HCT116 (cell line): ENCODE measurements around the gene UPP1. TPM values are rescaled to one million over a fixed set of nuclear protein-coding genes. Genes with fewer than 3 reads are reported as not detected.

Experiments
- ATAC-seq: fragments of 200-7000 bp; cut with Tn5 transposase; 2 replicates; pipeline ENCODE4 v1.9.1; 2020; ENCODE audit warnings: mild to moderate bottlenecking, moderate library complexity
- BruUV-seq: library from RNA; stranded (reverse); fragments of 400-500 nt; replicated peaks from 2 replicates; lab custom pipeline; 2021; lab: Mats Ljungman, UMichigan
- CTCF ChIA-PET: fragments of 300-600 bp; sonication (Branson Sonifier 250); formaldehyde crosslinking; loops from one replicate; lab custom pipeline; 2021; ENCODE audit warnings: antibody characterized with exemption; lab: Charles Lee
- POLR2A ChIA-PET: fragments of 300-600, 350-600 bp; sonication (Branson Sonifier 250); formaldehyde crosslinking; loops from one replicate; lab custom pipeline; 2021; ENCODE audit warnings: antibody characterized with exemption; lab: Charles Lee
- RAD21 ChIA-PET, 2 experiments: fragments of 300-600 bp; sonication (Branson Sonifier 250); formaldehyde crosslinking; loops; one replicate each; lab custom pipeline; 2023; ENCODE audit warnings: low total read pairs in 2 of 2; ENCODE audit not compliant: uncharacterized antibody in 2 of 2, unreplicated experiment in 2 of 2, low non-redundant PET in 1 of 2; lab: Charles Lee
- DNase-seq: peaks from one replicate; pipeline ENCODE4 v3.0.0-alpha.2; 2010; ENCODE audit warnings: low read depth, low spot score
- H2AFZ ChIP-seq: fragments of 200-600 bp; shearing (Covaris generic), sonication (generic); 2 replicates; pipeline ENCODE4 v1.6.1; 2017; ENCODE audit warnings: low read depth, mixed run types, mixed read lengths, antibody characterized with exemption, low read length; ENCODE audit not compliant: poor library complexity, severe bottlenecking
- H3K27ac ChIP-seq: 2 replicates; pipeline ENCODE4 v1.5.1; 2012; ENCODE audit warnings: low read depth, low read length
- H3K27me3 ChIP-seq: fragments of 200-600 bp; sonication (generic); 2 replicates; pipeline ENCODE4 v1.6.1; 2016; ENCODE audit warnings: mixed run types, low read length, mixed read lengths; ENCODE audit not compliant: insufficient read depth
- H3K36me3 ChIP-seq, 2 experiments: fragments of 200-500 bp in 1 of 2; fragments of 200-600 bp in 1 of 2; sonication (Bioruptor generic) in 1 of 2; sonication (generic) in 1 of 2; 2 replicates each; pipeline versions ENCODE4 v1.5.1 to v1.6.1; 2014 to 2016; ENCODE audit warnings: low read length in 2 of 2, inconsistent platforms in 1 of 2, mixed read lengths in 1 of 2, mixed run types in 1 of 2; ENCODE audit not compliant: insufficient read depth in 2 of 2, control insufficient read depth in 1 of 2
- H3K4me1 ChIP-seq, 2 experiments: fragments of 200-600 bp in 1 of 2; sonication (generic) in 1 of 2; 2 replicates each; pipeline versions ENCODE4 v1.5.1 to v1.6.1; 2012 to 2017; ENCODE audit warnings: low read length in 2 of 2, inconsistent platforms in 1 of 2, mild to moderate bottlenecking in 1 of 2, mixed read lengths in 1 of 2, mixed run types in 1 of 2, moderate library complexity in 1 of 2; ENCODE audit not compliant: insufficient read depth in 2 of 2, control insufficient read depth in 1 of 2
- H3K4me2 ChIP-seq: fragments of 200-600 bp; sonication (generic); 2 replicates; pipeline ENCODE4 v1.6.1; 2017; ENCODE audit warnings: mixed run types, low read length, mixed read lengths
- H3K4me3 ChIP-seq, 2 experiments: fragments of 200-600 bp in 1 of 2; sonication (generic) in 1 of 2; replicated peaks in 1 of 2; 2 replicates each; pipeline ENCODE4 v1.5.1; 2011 to 2016; ENCODE audit warnings: low read length in 2 of 2, control low read depth in 1 of 2, low read depth in 1 of 2, mild to moderate bottlenecking in 1 of 2, mixed read lengths in 1 of 2, mixed run types in 1 of 2
- H3K79me2 ChIP-seq: fragments of 200-600 bp; sonication (generic); 2 replicates; pipeline ENCODE4 v1.6.1; 2017; ENCODE audit warnings: mild to moderate bottlenecking, mixed run types, low read length, moderate library complexity, mixed read lengths; ENCODE audit not compliant: insufficient read depth
- H3K9ac ChIP-seq: fragments of 200-600 bp; sonication (generic); 2 replicates; pipeline ENCODE4 v1.6.1; 2016; ENCODE audit warnings: low read length, mixed read lengths
- H3K9me2 ChIP-seq: fragments of 200-600 bp; sonication (generic), shearing (Covaris generic); 2 replicates; pipeline ENCODE4 v1.6.1; 2017; ENCODE audit warnings: mixed run types, mild to moderate bottlenecking, moderate library complexity; ENCODE audit not compliant: insufficient read depth
- H3K9me3 ChIP-seq, 2 experiments: fragments of 200-500 bp in 1 of 2; fragments of 200-600 bp in 1 of 2; sonication (Bioruptor generic) in 1 of 2; sonication (generic) in 1 of 2; 2 replicates each; pipeline ENCODE4 v1.6.1; 2014 to 2017; ENCODE audit warnings: low read length in 2 of 2, mixed read lengths in 2 of 2, inconsistent platforms in 1 of 2, low read depth in 1 of 2, mild to moderate bottlenecking in 1 of 2, mixed run types in 1 of 2, moderate library complexity in 1 of 2; ENCODE audit not compliant: control insufficient read depth in 1 of 2, insufficient read depth in 1 of 2
- H4K20me1 ChIP-seq: fragments of 200-600 bp; sonication (generic), shearing (Covaris generic); 2 replicates; pipeline ENCODE4 v1.6.1; 2017; ENCODE audit warnings: mixed run types, mild to moderate bottlenecking, moderate library complexity; ENCODE audit not compliant: insufficient read depth
- CEBPB ChIP-seq: IDR thresholded peaks from 2 replicates; pipeline ENCODE4 v1.6.1; 2012; ENCODE audit warnings: low read depth
- CTCF ChIP-seq, 3 experiments: fragments of 200-600 bp in 1 of 3; sonication (generic) in 1 of 3; IDR thresholded peaks in 2 of 3; conservative IDR thresholded peaks in 1 of 3; 2 replicates each; pipeline ENCODE4 v1.5.1; 2012 to 2017; ENCODE audit warnings: low read depth in 2 of 3, low read length in 2 of 3, antibody characterized with exemption in 1 of 3, borderline replicate concordance in 1 of 3, control low read depth in 1 of 3, mild to moderate bottlenecking in 1 of 3, mixed read lengths in 1 of 3, mixed run types in 1 of 3, moderate library complexity in 1 of 3; ENCODE audit not compliant: insufficient read depth in 1 of 3
- EGR1 ChIP-seq: IDR thresholded peaks from 2 replicates; pipeline ENCODE4 v1.6.1; 2012; ENCODE audit warnings: low read depth
- ELF1 ChIP-seq: IDR thresholded peaks from 2 replicates; pipeline ENCODE4 v1.6.1; 2012; ENCODE audit warnings: low read depth, borderline replicate concordance
- EZH2 ChIP-seq: fragments of 200-600 bp; sonication (generic); IDR thresholded peaks from 2 replicates; pipeline ENCODE4 v1.6.1; 2017; ENCODE audit warnings: antibody characterized with exemption, mixed run types
- EZH2phosphoT487 ChIP-seq: fragments of 200-600 bp; IDR thresholded peaks from 2 replicates; pipeline ENCODE4 v1.6.1; 2018; ENCODE audit warnings: antibody characterized with exemption, borderline replicate concordance
- POLR2A ChIP-seq: IDR thresholded peaks from 2 replicates; pipeline ENCODE4 v1.7.0; 2011; ENCODE audit warnings: borderline replicate concordance; ENCODE audit not compliant: insufficient read depth, insufficient read length; ENCODE audit errors: extremely low read depth
- SP1 ChIP-seq: IDR thresholded peaks from 2 replicates; pipeline ENCODE4 v1.6.1; 2012; ENCODE audit warnings: low read depth
- TCF7L2 ChIP-seq: IDR thresholded peaks from 2 replicates; pipeline ENCODE4 v1.7.0; 2011; ENCODE audit warnings: borderline replicate concordance, inconsistent platforms; ENCODE audit not compliant: insufficient read depth, insufficient read length; ENCODE audit errors: extremely low read depth
- YY1 ChIP-seq: IDR thresholded peaks from 2 replicates; pipeline ENCODE4 v1.6.1; 2011; ENCODE audit warnings: low read length, low read depth, moderate library complexity, mild to moderate bottlenecking; ENCODE audit not compliant: insufficient replicate concordance; ENCODE audit errors: extremely low read depth
- ZBTB33 ChIP-seq: IDR thresholded peaks from 2 replicates; pipeline ENCODE4 v1.6.1; 2011; ENCODE audit warnings: mild to moderate bottlenecking, low read length, moderate library complexity; ENCODE audit not compliant: insufficient replicate concordance; ENCODE audit errors: extremely low read depth
- intact Hi-C: fragments of 100-400 bp; cut with micrococcal nuclease; formaldehyde crosslinking; loops from 2 replicates; pipeline ENCODE4 v1.10.0; 2022
- total RNA-seq: library from RNA; stranded (reverse); gene quantifications from one replicate; pipeline ENCODE4 v1.2.1, GENCODE V29; 2021; ENCODE audit not compliant: unreplicated experiment
- TF ChIP-seq, protein P1 (sequence below): IDR thresholded peaks from 2 replicates; pipeline ENCODE4 v1.6.1; 2012; ENCODE audit warnings: low read depth

UPP1 gene
- total RNA-seq, 1 experiment from 2014 or later: 42.7 TPM

- TF ChIP-seq CTCF (IDR thresholded peaks at IDR 0.05 in 2 of 3, conservative IDR thresholded peaks at IDR 0.05 in 1 of 3; ENCODE audit: borderline replicate concordance in 1 of 3, insufficient read depth in 1 of 3, low read depth in 2 of 3, low read length in 2 of 3) (no peak), EZH2 (no peak)
These were observed 60.0 kb downstream of the UPP1 start (continued) for GRCh38 chr7:48149058-48149457.

GRCh38 chr7:48150086-48150485, 61.0 kb downstream of the UPP1 start:
- Histone ChIP-seq H3K27me3 (peaks cover 12% of the 10 kb centered on the region), H3K79me2 (no peaks in the 10 kb centered on the region), H3K4me3 (no peak overlapping the region), H2AFZ (no peak overlapping the region), H3K36me3 (no peaks in the 10 kb centered on the region), H4K20me1 (no peaks in the 10 kb centered on the region), H3K9me3 (no peaks in the 10 kb centered on the region), H3K9me2 (no peaks in the 10 kb centered on the region), H3K9ac (no peak overlapping the region), H3K4me1 (no peaks in the 10 kb centered on the region), H3K4me2 (no peak overlapping the region), H3K27ac (no peak overlapping the region)
- ATAC-seq (no peak), DNase-seq (no peak)
- no TSS peak for BruUV-seq
- RAD21 ChIA-PET: no interaction called here
- TF ChIP-seq SP1 (no peak), EGR1 (no peak), CEBPB (no peak), ELF1 (no peak), ZBTB33 (no peak), EZH2phosphoT487 (no peak), POLR2A (no peak), TCF7L2 (no peak), YY1 (no peak)
- TF ChIP-seq, protein P1, sequence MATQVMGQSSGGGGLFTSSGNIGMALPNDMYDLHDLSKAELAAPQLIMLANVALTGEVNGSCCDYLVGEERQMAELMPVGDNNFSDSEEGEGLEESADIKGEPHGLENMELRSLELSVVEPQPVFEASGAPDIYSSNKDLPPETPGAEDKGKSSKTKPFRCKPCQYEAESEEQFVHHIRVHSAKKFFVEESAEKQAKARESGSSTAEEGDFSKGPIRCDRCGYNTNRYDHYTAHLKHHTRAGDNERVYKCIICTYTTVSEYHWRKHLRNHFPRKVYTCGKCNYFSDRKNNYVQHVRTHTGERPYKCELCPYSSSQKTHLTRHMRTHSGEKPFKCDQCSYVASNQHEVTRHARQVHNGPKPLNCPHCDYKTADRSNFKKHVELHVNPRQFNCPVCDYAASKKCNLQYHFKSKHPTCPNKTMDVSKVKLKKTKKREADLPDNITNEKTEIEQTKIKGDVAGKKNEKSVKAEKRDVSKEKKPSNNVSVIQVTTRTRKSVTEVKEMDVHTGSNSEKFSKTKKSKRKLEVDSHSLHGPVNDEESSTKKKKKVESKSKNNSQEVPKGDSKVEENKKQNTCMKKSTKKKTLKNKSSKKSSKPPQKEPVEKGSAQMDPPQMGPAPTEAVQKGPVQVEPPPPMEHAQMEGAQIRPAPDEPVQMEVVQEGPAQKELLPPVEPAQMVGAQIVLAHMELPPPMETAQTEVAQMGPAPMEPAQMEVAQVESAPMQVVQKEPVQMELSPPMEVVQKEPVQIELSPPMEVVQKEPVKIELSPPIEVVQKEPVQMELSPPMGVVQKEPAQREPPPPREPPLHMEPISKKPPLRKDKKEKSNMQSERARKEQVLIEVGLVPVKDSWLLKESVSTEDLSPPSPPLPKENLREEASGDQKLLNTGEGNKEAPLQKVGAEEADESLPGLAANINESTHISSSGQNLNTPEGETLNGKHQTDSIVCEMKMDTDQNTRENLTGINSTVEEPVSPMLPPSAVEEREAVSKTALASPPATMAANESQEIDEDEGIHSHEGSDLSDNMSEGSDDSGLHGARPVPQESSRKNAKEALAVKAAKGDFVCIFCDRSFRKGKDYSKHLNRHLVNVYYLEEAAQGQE: no peak
- CTCF ChIA-PET: no interaction called here
- POLR2A ChIA-PET: no interaction called here
- intact Hi-C loops: loop anchor here (10.0 kb wide), 1 partner anchor 885 kb away; no protein-coding TSS in a partner anchor
